ENCODE data around the gene P2RX7.

- TF ChIP-seq POLR2A (IDR thresholded peaks at IDR 0.05) (no peak), CTCF (IDR thresholded peaks at IDR 0.05) (no peak)
Measured at GRCh38 chr12:121113057-121113456, 19.6 kb upstream of the P2RX7 start.

All from adrenal gland (tissue), 5 donors.